ENCODE results near the gene TMEM271.
"Not testable (repeated sequence)": the region's sequence is repeated elsewhere in the genome, so short reads cannot be mapped to it uniquely, and the experiment has no call there.

GRCh38 chr4:550268-550667 is 25.8 kb downstream of the TMEM271 start:
- TF ChIP-seq, protein P1, sequence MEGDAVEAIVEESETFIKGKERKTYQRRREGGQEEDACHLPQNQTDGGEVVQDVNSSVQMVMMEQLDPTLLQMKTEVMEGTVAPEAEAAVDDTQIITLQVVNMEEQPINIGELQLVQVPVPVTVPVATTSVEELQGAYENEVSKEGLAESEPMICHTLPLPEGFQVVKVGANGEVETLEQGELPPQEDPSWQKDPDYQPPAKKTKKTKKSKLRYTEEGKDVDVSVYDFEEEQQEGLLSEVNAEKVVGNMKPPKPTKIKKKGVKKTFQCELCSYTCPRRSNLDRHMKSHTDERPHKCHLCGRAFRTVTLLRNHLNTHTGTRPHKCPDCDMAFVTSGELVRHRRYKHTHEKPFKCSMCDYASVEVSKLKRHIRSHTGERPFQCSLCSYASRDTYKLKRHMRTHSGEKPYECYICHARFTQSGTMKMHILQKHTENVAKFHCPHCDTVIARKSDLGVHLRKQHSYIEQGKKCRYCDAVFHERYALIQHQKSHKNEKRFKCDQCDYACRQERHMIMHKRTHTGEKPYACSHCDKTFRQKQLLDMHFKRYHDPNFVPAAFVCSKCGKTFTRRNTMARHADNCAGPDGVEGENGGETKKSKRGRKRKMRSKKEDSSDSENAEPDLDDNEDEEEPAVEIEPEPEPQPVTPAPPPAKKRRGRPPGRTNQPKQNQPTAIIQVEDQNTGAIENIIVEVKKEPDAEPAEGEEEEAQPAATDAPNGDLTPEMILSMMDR (conservative IDR thresholded peaks at IDR 0.05 in 1 of 2, IDR thresholded peaks at IDR 0.05 in 1 of 2; ENCODE audit: low read depth in 1 of 2, low read length in 2 of 2) = not testable (repeated sequence)
- TF ChIP-seq EZH2 (IDR thresholded peaks at IDR 0.05; ENCODE audit: low read length, missing control alignments) = not testable (repeated sequence)
